Gastrocnemius medialis (tissue), 4 donors: Measurements from ENCODE around the gene TNIP2.

Experiments used
- POLR2A ChIP-seq, 2 donors: fragments of 450-650 bp; IDR thresholded peaks; one replicate each; pipeline ENCODE4 v1.6.1; 2017; ENCODE audit warnings: antibody characterized with exemption in 2 of 2, mild to moderate bottlenecking in 2 of 2, moderate library complexity in 2 of 2
- TF ChIP-seq, protein P1 (sequence below), 5 experiments: fragments of 450-650 bp in 3 of 5; fragments of 200-600 bp in 2 of 5; sonication (generic) in 2 of 5; IDR thresholded peaks in 4 of 5; conservative IDR thresholded peaks in 1 of 5; 1 replicate in 4 of 5; 2 replicates in 1 of 5; pipeline ENCODE4 v1.5.1; 2016 to 2019; ENCODE audit warnings: antibody characterized with exemption in 5 of 5, mild to moderate bottlenecking in 3 of 5, moderate library complexity in 3 of 5

DNA sequence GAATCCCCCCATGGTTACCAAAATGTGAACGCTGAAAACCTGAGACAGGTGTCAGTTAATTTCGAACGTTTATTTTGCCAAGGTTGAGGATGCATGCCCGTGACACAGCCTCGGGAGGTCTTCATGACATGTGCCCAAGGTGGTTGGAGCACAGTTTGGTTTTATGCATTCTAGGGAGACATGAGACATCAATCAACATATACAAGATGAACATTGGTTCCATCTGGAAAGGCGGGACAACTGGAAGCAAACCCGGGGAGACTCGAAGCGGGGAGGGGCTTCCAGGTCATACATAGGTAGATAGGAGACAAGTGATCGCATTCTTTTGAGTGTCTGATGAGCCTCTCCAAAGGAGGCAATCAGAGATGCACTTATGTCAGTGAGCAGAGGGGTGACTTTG lies 25.8 kb upstream of the TNIP2 start:
- no peak for TF ChIP-seq POLR2A (IDR thresholded peaks at IDR 0.05)
- TF ChIP-seq, protein P1, sequence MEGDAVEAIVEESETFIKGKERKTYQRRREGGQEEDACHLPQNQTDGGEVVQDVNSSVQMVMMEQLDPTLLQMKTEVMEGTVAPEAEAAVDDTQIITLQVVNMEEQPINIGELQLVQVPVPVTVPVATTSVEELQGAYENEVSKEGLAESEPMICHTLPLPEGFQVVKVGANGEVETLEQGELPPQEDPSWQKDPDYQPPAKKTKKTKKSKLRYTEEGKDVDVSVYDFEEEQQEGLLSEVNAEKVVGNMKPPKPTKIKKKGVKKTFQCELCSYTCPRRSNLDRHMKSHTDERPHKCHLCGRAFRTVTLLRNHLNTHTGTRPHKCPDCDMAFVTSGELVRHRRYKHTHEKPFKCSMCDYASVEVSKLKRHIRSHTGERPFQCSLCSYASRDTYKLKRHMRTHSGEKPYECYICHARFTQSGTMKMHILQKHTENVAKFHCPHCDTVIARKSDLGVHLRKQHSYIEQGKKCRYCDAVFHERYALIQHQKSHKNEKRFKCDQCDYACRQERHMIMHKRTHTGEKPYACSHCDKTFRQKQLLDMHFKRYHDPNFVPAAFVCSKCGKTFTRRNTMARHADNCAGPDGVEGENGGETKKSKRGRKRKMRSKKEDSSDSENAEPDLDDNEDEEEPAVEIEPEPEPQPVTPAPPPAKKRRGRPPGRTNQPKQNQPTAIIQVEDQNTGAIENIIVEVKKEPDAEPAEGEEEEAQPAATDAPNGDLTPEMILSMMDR (IDR thresholded peaks at IDR 0.05 in 4 of 5, conservative IDR thresholded peaks at IDR 0.05 in 1 of 5): no peak
